ENCODE results near the gene TSSK2. TPM values are rescaled to one million over a fixed set of nuclear protein-coding genes. Genes with fewer than 3 reads are reported as not detected.

TSSK2 gene
- polyA plus RNA-seq (0.26 TPM in 1 of 2 replicates, not detected in the other), polyA minus RNA-seq (0.35 TPM in 1 of 2 replicates, not detected in the other)

DNA sequence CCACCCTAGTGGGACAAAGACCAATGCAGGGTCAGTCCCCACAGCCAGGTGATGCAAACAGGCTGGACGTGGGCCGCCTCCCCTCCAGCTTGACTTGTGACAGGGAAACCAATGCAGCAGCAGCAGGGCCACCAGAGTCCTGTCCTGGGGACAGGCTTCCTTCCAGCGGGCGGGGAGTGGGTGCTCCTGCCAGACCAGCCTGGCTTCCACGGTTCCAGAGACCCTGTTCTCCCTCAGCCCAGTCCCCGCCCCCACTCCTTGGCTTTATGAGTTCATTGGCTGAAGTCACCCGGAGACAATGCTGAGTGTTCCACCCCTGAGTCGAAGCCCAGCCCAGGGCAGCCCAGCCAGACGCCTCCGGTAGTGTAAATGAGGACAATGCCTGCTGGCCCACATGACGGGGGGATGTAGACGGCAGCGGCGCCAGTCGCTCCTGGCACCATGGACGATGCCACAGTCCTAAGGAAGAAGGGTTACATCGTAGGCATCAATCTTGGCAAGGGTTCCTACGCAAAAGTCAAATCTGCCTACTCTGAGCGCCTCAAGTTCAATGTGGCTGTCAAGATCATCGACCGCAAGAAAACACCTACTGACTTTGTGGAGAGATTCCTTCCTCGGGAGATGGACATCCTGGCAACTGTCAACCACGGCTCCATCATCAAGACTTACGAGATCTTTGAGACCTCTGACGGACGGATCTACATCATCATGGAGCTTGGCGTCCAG, at the start of gene TSSK2:
Gene TSSK2, plus strand, starts transcription at position 350 of the 726 bp plus-strand sequence. Its CDS starts 92 bp downstream, at position 442.
- no peak within 1 kb of the TSS for H3K4me3 ChIP-seq (ENCODE audit: low read length)
- no peaks in the 10 kb centered on the region for H3K27me3 ChIP-seq (ENCODE audit: insufficient read depth, low read depth, low read length)
- H3K9ac ChIP-seq (ENCODE audit: low read length) = no peak within 1 kb of the TSS
- H4K20me1 ChIP-seq (ENCODE audit: insufficient read depth) = no peaks in the 10 kb centered on the region
- H3K9me3 ChIP-seq (ENCODE audit: low read length) = no peaks in the 10 kb centered on the region
- no peaks in the 10 kb centered on the region for H3K79me2 ChIP-seq (replicated peaks; ENCODE audit: insufficient read depth, low read length)
- H2AFZ ChIP-seq (ENCODE audit: low read depth, low read length) = no peak within 1 kb of the TSS
- no peak within 1 kb of the TSS for H3K4me2 ChIP-seq (ENCODE audit: low read length)
- no peaks in the 10 kb centered on the region for H3F3A ChIP-seq (ENCODE audit: insufficient read depth, low read length, poor library complexity, severe bottlenecking)
- H3K9me2 ChIP-seq (ENCODE audit: insufficient read depth, low read length) = no peaks in the 10 kb centered on the region
- H3K36me3 ChIP-seq (ENCODE audit: insufficient read depth, low read length) = no peaks in the 10 kb centered on the region
- H3K27ac ChIP-seq (ENCODE audit: low read length) = no peak within 1 kb of the TSS
- TF ChIP-seq SMC3 (conservative IDR thresholded peaks at IDR 0.05; ENCODE audit: poor library complexity) (no peak), EZH2 (IDR thresholded peaks at IDR 0.05; ENCODE audit: borderline replicate concordance, insufficient read depth, low read length, poor library complexity, severe bottlenecking) (no peak), EP300 (conservative IDR thresholded peaks at IDR 0.05; ENCODE audit: poor library complexity, severe bottlenecking) (no peak), TAF1 (IDR thresholded peaks at IDR 0.05; ENCODE audit: low read depth) (no peak), MXI1 (conservative IDR thresholded peaks at IDR 0.05; ENCODE audit: poor library complexity, severe bottlenecking) (no peak), RAD21 (conservative IDR thresholded peaks at IDR 0.05) (no peak), POLR2AphosphoS5 (IDR thresholded peaks at IDR 0.05) (no peak)
- TF ChIP-seq, protein P1, sequence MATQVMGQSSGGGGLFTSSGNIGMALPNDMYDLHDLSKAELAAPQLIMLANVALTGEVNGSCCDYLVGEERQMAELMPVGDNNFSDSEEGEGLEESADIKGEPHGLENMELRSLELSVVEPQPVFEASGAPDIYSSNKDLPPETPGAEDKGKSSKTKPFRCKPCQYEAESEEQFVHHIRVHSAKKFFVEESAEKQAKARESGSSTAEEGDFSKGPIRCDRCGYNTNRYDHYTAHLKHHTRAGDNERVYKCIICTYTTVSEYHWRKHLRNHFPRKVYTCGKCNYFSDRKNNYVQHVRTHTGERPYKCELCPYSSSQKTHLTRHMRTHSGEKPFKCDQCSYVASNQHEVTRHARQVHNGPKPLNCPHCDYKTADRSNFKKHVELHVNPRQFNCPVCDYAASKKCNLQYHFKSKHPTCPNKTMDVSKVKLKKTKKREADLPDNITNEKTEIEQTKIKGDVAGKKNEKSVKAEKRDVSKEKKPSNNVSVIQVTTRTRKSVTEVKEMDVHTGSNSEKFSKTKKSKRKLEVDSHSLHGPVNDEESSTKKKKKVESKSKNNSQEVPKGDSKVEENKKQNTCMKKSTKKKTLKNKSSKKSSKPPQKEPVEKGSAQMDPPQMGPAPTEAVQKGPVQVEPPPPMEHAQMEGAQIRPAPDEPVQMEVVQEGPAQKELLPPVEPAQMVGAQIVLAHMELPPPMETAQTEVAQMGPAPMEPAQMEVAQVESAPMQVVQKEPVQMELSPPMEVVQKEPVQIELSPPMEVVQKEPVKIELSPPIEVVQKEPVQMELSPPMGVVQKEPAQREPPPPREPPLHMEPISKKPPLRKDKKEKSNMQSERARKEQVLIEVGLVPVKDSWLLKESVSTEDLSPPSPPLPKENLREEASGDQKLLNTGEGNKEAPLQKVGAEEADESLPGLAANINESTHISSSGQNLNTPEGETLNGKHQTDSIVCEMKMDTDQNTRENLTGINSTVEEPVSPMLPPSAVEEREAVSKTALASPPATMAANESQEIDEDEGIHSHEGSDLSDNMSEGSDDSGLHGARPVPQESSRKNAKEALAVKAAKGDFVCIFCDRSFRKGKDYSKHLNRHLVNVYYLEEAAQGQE (IDR thresholded peaks at IDR 0.05; ENCODE audit: borderline replicate concordance) = no peak
- TF ChIP-seq, protein P2, sequence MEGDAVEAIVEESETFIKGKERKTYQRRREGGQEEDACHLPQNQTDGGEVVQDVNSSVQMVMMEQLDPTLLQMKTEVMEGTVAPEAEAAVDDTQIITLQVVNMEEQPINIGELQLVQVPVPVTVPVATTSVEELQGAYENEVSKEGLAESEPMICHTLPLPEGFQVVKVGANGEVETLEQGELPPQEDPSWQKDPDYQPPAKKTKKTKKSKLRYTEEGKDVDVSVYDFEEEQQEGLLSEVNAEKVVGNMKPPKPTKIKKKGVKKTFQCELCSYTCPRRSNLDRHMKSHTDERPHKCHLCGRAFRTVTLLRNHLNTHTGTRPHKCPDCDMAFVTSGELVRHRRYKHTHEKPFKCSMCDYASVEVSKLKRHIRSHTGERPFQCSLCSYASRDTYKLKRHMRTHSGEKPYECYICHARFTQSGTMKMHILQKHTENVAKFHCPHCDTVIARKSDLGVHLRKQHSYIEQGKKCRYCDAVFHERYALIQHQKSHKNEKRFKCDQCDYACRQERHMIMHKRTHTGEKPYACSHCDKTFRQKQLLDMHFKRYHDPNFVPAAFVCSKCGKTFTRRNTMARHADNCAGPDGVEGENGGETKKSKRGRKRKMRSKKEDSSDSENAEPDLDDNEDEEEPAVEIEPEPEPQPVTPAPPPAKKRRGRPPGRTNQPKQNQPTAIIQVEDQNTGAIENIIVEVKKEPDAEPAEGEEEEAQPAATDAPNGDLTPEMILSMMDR (IDR thresholded peaks at IDR 0.05; ENCODE audit: poor library complexity, severe bottlenecking) = no peak

GRCh38 chr22:19081351-19081750, 49.8 kb upstream of the TSSK2 start:
- Histone ChIP-seq H4K20me1 (ENCODE audit: insufficient read depth) (no peaks in the 10 kb centered on the region), H3K9me2 (ENCODE audit: insufficient read depth, low read length) (no peaks in the 10 kb centered on the region), H3K9ac (ENCODE audit: low read length) (no peak overlapping the region), H3K4me3 (ENCODE audit: low read length) (no peak overlapping the region), H3K9me3 (ENCODE audit: low read length) (no peaks in the 10 kb centered on the region), H2AFZ (ENCODE audit: low read depth, low read length) (no peak overlapping the region), H3K36me3 (ENCODE audit: insufficient read depth, low read length) (no peaks in the 10 kb centered on the region), H3K4me2 (ENCODE audit: low read length) (no peak overlapping the region), H3K27me3 (ENCODE audit: insufficient read depth, low read depth, low read length) (no peaks in the 10 kb centered on the region), H3F3A (ENCODE audit: insufficient read depth, low read length, poor library complexity, severe bottlenecking) (no peaks in the 10 kb centered on the region), H3K27ac (ENCODE audit: low read length) (no peak overlapping the region), H3K79me2 (replicated peaks; ENCODE audit: insufficient read depth, low read length) (no peaks in the 10 kb centered on the region)
- TF ChIP-seq, protein P1 (IDR thresholded peaks at IDR 0.05; ENCODE audit: borderline replicate concordance) = no peak
- TF ChIP-seq TAF1 (IDR thresholded peaks at IDR 0.05; ENCODE audit: low read depth) = no peak

All from neural cell (in vitro differentiated cells).